ENCODE data around the gene ENOX1.

Gene ENOX1

GRCh38 chr13:43279696-43280095 is 507.1 kb downstream of the ENOX1 start:
- Mint-ChIP-seq H3K27me3 (peaks cover 8 to 21% of the 10 kb centered on the region in 2 donors), H3K4me1 (ENCODE audit: low read depth in 2 of 2) (no peaks in the 10 kb centered on the region), H3K36me3 (ENCODE audit: insufficient read depth) (no peaks in the 10 kb centered on the region), H3K4me3 (no peak overlapping the region), H3K9me3 (no peaks in the 10 kb centered on the region), H3K27ac (no peak overlapping the region)
- DNase-seq = no peak
- ATAC-seq (replicated peaks) = no peak

GRCh38 chr13:43278127-43278526 is 508.6 kb downstream of the ENOX1 start:
- Mint-ChIP-seq H3K4me3 (no peak overlapping the region), H3K27ac (no peak overlapping the region), H3K9me3 (no peaks in the 10 kb centered on the region), H3K4me1 (ENCODE audit: low read depth in 2 of 2) (no peaks in the 10 kb centered on the region), H3K27me3 (peaks cover 15 to 17% of the 10 kb centered on the region in 2 donors), H3K36me3 (ENCODE audit: insufficient read depth) (no peaks in the 10 kb centered on the region)
- DNase-seq = no peak
- no peak for ATAC-seq (replicated peaks)

- ATAC-seq (replicated peaks) (no peak), DNase-seq (no peak)
- Mint-ChIP-seq H3K4me1 (ENCODE audit: low read depth in 2 of 2) (no peaks in the 10 kb centered on the region), H3K36me3 (ENCODE audit: insufficient read depth) (no peaks in the 10 kb centered on the region), H3K27ac (no peak overlapping the region), H3K9me3 (no peaks in the 10 kb centered on the region), H3K4me3 (no peak overlapping the region), H3K27me3 (peaks cover 21 to 22% of the 10 kb centered on the region in 2 donors)
Measured at GRCh38 chr13:43277142-43277541, 509.6 kb downstream of the ENOX1 start.

- Mint-ChIP-seq H3K27ac (no peak overlapping the region), H3K36me3 (ENCODE audit: insufficient read depth) (no peaks in the 10 kb centered on the region), H3K4me3 (no peak overlapping the region), H3K27me3 (peaks cover 21 to 22% of the 10 kb centered on the region in 2 donors), H3K9me3 (no peaks in the 10 kb centered on the region), H3K4me1 (ENCODE audit: low read depth in 2 of 2) (no peaks in the 10 kb centered on the region)
- no peak for DNase-seq
- ATAC-seq (replicated peaks) = no peak
Measured at GRCh38 chr13:43274881-43275280, 511.9 kb downstream of the ENOX1 start.

GRCh38 chr13:43273362-43273761 is 513.4 kb downstream of the ENOX1 start:
- H3K9me3 Mint-ChIP-seq = no peaks in the 10 kb centered on the region
- H3K27ac Mint-ChIP-seq = no peak overlapping the region
- DNase-seq (no peak), ATAC-seq (replicated peaks) (no peak)
- H3K36me3 Mint-ChIP-seq (ENCODE audit: insufficient read depth) = no peaks in the 10 kb centered on the region
- peaks cover 21 to 22% of the 10 kb centered on the region in 2 donors for H3K27me3 Mint-ChIP-seq
- H3K4me1 Mint-ChIP-seq (ENCODE audit: low read depth in 2 of 2) = no peaks in the 10 kb centered on the region
- no peak overlapping the region for H3K4me3 Mint-ChIP-seq

- no peak for DNase-seq
Measured at GRCh38 chr13:43272851-43273250, 513.9 kb downstream of the ENOX1 start.

GRCh38 chr13:43271152-43271551 is 515.6 kb downstream of the ENOX1 start:
- Mint-ChIP-seq H3K4me3 (no peak overlapping the region), H3K9me3 (no peaks in the 10 kb centered on the region), H3K4me1 (ENCODE audit: low read depth in 2 of 2) (no peaks in the 10 kb centered on the region), H3K36me3 (ENCODE audit: insufficient read depth) (no peaks in the 10 kb centered on the region), H3K27ac (no peak overlapping the region), H3K27me3 (peaks cover 27 to 30% of the 10 kb centered on the region in 2 donors)
- DNase-seq (no peak), ATAC-seq (replicated peaks) (no peak)

More at GRCh38 chr13:43272851-43273250, 513.9 kb downstream of the ENOX1 start:
- Mint-ChIP-seq H3K36me3 (ENCODE audit: insufficient read depth) (no peaks in the 10 kb centered on the region), H3K4me3 (no peak overlapping the region), H3K27ac (no peak overlapping the region), H3K4me1 (ENCODE audit: low read depth in 2 of 2) (no peaks in the 10 kb centered on the region), H3K27me3 (peaks cover 21 to 23% of the 10 kb centered on the region in 2 donors), H3K9me3 (no peaks in the 10 kb centered on the region)
- no peak for ATAC-seq (replicated peaks)

GRCh38 chr13:43270130-43270830 is 516.5 kb downstream of the ENOX1 start:
- H3K36me3 Mint-ChIP-seq (ENCODE audit: insufficient read depth) = no peaks in the 10 kb centered on the region
- peaks cover 22 to 30% of the 10 kb centered on the region in 2 donors for H3K27me3 Mint-ChIP-seq
- H3K9me3 Mint-ChIP-seq = no peaks in the 10 kb centered on the region
- DNase-seq (no peak), ATAC-seq (replicated peaks) (no peak)
- no peaks in the 10 kb centered on the region for H3K4me1 Mint-ChIP-seq (ENCODE audit: low read depth in 2 of 2)
- H3K4me3 Mint-ChIP-seq = no peak overlapping the region
- no peak overlapping the region for H3K27ac Mint-ChIP-seq

GRCh38 chr13:43269037-43269481 is 517.7 kb downstream of the ENOX1 start:
- Mint-ChIP-seq H3K27me3 (peaks cover 19 to 30% of the 10 kb centered on the region in 2 donors), H3K9me3 (no peaks in the 10 kb centered on the region), H3K4me3 (no peak overlapping the region), H3K4me1 (ENCODE audit: low read depth in 2 of 2) (no peaks in the 10 kb centered on the region), H3K27ac (no peak overlapping the region), H3K36me3 (ENCODE audit: insufficient read depth) (no peaks in the 10 kb centered on the region)
- DNase-seq (no peak), ATAC-seq (replicated peaks) (no peak)

- Mint-ChIP-seq H3K4me1 (ENCODE audit: low read depth in 2 of 2) (no peaks in the 10 kb centered on the region), H3K4me3 (no peak overlapping the region), H3K36me3 (ENCODE audit: insufficient read depth) (no peaks in the 10 kb centered on the region), H3K27ac (no peak overlapping the region), H3K9me3 (no peaks in the 10 kb centered on the region), H3K27me3 (peaks cover 16 to 27% of the 10 kb centered on the region in 2 donors)
- DNase-seq = no peak
- ATAC-seq (replicated peaks) = no peak
Measured at GRCh38 chr13:43268632-43269031, 518.1 kb downstream of the ENOX1 start.

- no peaks in the 10 kb centered on the region for H3K4me1 Mint-ChIP-seq (ENCODE audit: low read depth in 2 of 2)
- H3K27ac Mint-ChIP-seq = no peak overlapping the region
- H3K4me3 Mint-ChIP-seq = no peak overlapping the region
- DNase-seq = no peak
- no peaks in the 10 kb centered on the region for H3K9me3 Mint-ChIP-seq
- H3K36me3 Mint-ChIP-seq (ENCODE audit: insufficient read depth) = no peaks in the 10 kb centered on the region
- ATAC-seq (replicated peaks) = no peak
- H3K27me3 Mint-ChIP-seq = peaks cover 9 to 20% of the 10 kb centered on the region in 2 donors
Measured at GRCh38 chr13:43267916-43268315, 518.9 kb downstream of the ENOX1 start.

GRCh38 chr13:43266936-43267615 is 519.7 kb downstream of the ENOX1 start:
- Mint-ChIP-seq H3K9me3 (no peaks in the 10 kb centered on the region), H3K27me3 (peaks cover 5 to 15% of the 10 kb centered on the region in 2 donors), H3K4me1 (ENCODE audit: low read depth in 2 of 2) (no peaks in the 10 kb centered on the region), H3K4me3 (no peak overlapping the region), H3K27ac (no peak overlapping the region), H3K36me3 (ENCODE audit: insufficient read depth) (no peaks in the 10 kb centered on the region)
- ATAC-seq (replicated peaks) (no peak), DNase-seq (no peak)

GRCh38 chr13:43265028-43265427 is 521.7 kb downstream of the ENOX1 start:
- DNase-seq (no peak), ATAC-seq (replicated peaks) (no peak)
- Mint-ChIP-seq H3K27ac (no peak overlapping the region), H3K4me3 (no peak overlapping the region), H3K9me3 (no peaks in the 10 kb centered on the region), H3K27me3 (peaks cover 5 to 26% of the 10 kb centered on the region in 2 donors), H3K4me1 (ENCODE audit: low read depth in 2 of 2) (no peaks in the 10 kb centered on the region), H3K36me3 (ENCODE audit: insufficient read depth) (no peaks in the 10 kb centered on the region)

- DNase-seq (no peak), ATAC-seq (replicated peaks) (no peak)
- H3K36me3 Mint-ChIP-seq (ENCODE audit: insufficient read depth) = no peaks in the 10 kb centered on the region
- H3K27me3 Mint-ChIP-seq = peaks cover 5 to 28% of the 10 kb centered on the region in 2 donors
- no peak overlapping the region for H3K4me3 Mint-ChIP-seq
- no peaks in the 10 kb centered on the region for H3K9me3 Mint-ChIP-seq
- H3K4me1 Mint-ChIP-seq (ENCODE audit: low read depth in 2 of 2) = no peaks in the 10 kb centered on the region
- H3K27ac Mint-ChIP-seq = no peak overlapping the region
Measured at GRCh38 chr13:43264458-43264857, 522.3 kb downstream of the ENOX1 start.
